Esophagus muscularis mucosa (tissue), 4 donors: ENCODE data around the gene SLC35B2. TPM values are rescaled to one million over a fixed set of nuclear protein-coding genes. Genes with fewer than 3 reads are reported as not detected.

Experiments used
- DNase-seq: peaks from one replicate; pipeline ENCODE4 v3.0.0-alpha.2; 2017; ENCODE audit errors: extremely low spot score
- H3K27ac ChIP-seq, 4 donors: fragments of 200-600 bp; sonication (generic); replicated peaks in 1 of 4; 1 replicate in 3 of 4; 2 replicates in 1 of 4; pipeline ENCODE4 v1.5.1; 2016 to 2019; ENCODE audit warnings: mild to moderate bottlenecking in 1 of 4
- H3K27me3 ChIP-seq, 4 donors: fragments of 200-600 bp; sonication (generic); one replicate each; pipeline versions ENCODE4 v1.5.1 to v1.6.0; 2016 to 2019
- H3K36me3 ChIP-seq, 4 donors: fragments of 200-600 bp; sonication (generic); one replicate each; pipeline ENCODE4 v1.5.1; 2016 to 2019
- H3K4me1 ChIP-seq, 4 donors: fragments of 200-600 bp; sonication (generic); one replicate each; pipeline ENCODE4 v1.5.1; 2016 to 2019
- H3K4me3 ChIP-seq, 4 donors: fragments of 200-600 bp; sonication (generic); 1 replicate in 2 of 4; 2 replicates in 2 of 4; pipeline ENCODE4 v1.5.1; 2016 to 2019; ENCODE audit warnings: mild to moderate bottlenecking in 4 of 4, moderate library complexity in 1 of 4
- H3K9me3 ChIP-seq, 4 donors: fragments of 200-600 bp; sonication (generic); 1 replicate in 3 of 4; 2 replicates in 1 of 4; pipeline ENCODE4 v1.5.1; 2016 to 2019
- CTCF ChIP-seq, 3 experiments: fragments of 200-600 bp in 2 of 3; fragments of 450-650 bp in 1 of 3; sonication (generic) in 2 of 3; IDR thresholded peaks; one replicate each; pipeline ENCODE4 v1.5.1; 2017 to 2019; ENCODE audit warnings: antibody characterized with exemption in 3 of 3, mild to moderate bottlenecking in 2 of 3, moderate library complexity in 1 of 3
- EP300 ChIP-seq: sonication (generic); formaldehyde crosslinking; IDR thresholded peaks from one replicate; pipeline ENCODE4 v1.6.1; 2017; ENCODE audit warnings: antibody characterized with exemption
- POLR2A ChIP-seq: fragments of 450-650 bp; IDR thresholded peaks from one replicate; pipeline ENCODE4 v1.6.1; 2017; ENCODE audit warnings: antibody characterized with exemption, moderate library complexity, mild to moderate bottlenecking, low read depth
- POLR2AphosphoS5 ChIP-seq, 2 donors: sonication (generic); formaldehyde crosslinking; IDR thresholded peaks; one replicate each; pipeline ENCODE4 v1.6.1; 2017; ENCODE audit warnings: antibody characterized with exemption in 2 of 2
- WGBS: methylation state at CpG from one replicate; pipeline ENCODE4 v1.1.5; 2018; 5-methylcytosine and 5-hydroxymethylcytosine counted together
- intact Hi-C: fragments of 100-400 bp; cut with DNase I; formaldehyde crosslinking; loops from one replicate; pipeline ENCODE4 v1.15.1; 2023
- total RNA-seq, 4 donors: library from RNA; depleted of rRNA; stranded (reverse); fragments of >200 nt; gene quantifications; one replicate each; pipeline versions ENCODE4 v1.1.0 to v1.2.1, GENCODE V29; 2016

Gene SLC35B2
- total RNA-seq, 4 donors from 2014 or later, result 22.8 to 37.9 (median 32.6) TPM

DNA sequence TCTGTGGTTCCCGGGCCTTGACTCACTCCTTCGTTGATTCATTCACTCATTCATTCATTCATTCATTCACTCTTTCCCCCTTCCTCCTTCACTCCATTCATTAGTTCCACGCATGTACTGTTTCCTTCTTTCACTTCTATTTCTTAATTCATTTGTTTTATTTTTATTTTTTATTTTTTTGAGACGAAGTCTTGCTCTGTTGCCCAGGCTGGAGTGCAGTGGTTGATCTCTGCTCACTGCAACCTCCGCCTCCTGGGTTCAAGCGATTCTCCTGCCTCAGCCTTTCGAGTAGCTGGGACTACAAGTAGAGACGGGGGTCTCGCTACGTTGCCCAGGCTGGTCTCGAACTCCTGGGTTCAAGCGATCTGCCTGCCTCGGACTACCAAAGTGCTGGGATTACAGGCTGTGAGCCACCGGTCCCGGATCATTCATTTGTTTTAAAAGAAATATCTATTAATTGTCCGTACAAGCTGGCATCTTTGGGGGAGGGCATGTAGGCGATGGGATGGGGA, 8.4 kb upstream of the SLC35B2 start:
- H3K36me3 ChIP-seq, result peaks cover 0 to 6% (median 0%) of the 10 kb centered on the region in 4 donors
- intact Hi-C loops, result no loop called here
- peak overlapping the region; percentile 85 to 90 (median 86) for H3K27ac ChIP-seq
- TF ChIP-seq POLR2AphosphoS5 (IDR thresholded peaks at IDR 0.05), result no peak
- no peak for TF ChIP-seq EP300
- no peak for TF ChIP-seq POLR2A
- no peak for TF ChIP-seq CTCF (IDR thresholded peaks at IDR 0.05)
- H3K27me3 ChIP-seq, result peaks cover 4 to 29% (median 15%) of the 10 kb centered on the region in 4 donors
- no peaks in the 10 kb centered on the region for H3K9me3 ChIP-seq
- 65% methylated on average over 17 of the region's 17 CpGs for WGBS
- no peak for DNase-seq
- H3K4me1 ChIP-seq, result peaks cover 26 to 52% (median 40%) of the 10 kb centered on the region in 4 donors
- peak overlapping the region; percentile 75 to 86 (median 80) for H3K4me3 ChIP-seq

DNA sequence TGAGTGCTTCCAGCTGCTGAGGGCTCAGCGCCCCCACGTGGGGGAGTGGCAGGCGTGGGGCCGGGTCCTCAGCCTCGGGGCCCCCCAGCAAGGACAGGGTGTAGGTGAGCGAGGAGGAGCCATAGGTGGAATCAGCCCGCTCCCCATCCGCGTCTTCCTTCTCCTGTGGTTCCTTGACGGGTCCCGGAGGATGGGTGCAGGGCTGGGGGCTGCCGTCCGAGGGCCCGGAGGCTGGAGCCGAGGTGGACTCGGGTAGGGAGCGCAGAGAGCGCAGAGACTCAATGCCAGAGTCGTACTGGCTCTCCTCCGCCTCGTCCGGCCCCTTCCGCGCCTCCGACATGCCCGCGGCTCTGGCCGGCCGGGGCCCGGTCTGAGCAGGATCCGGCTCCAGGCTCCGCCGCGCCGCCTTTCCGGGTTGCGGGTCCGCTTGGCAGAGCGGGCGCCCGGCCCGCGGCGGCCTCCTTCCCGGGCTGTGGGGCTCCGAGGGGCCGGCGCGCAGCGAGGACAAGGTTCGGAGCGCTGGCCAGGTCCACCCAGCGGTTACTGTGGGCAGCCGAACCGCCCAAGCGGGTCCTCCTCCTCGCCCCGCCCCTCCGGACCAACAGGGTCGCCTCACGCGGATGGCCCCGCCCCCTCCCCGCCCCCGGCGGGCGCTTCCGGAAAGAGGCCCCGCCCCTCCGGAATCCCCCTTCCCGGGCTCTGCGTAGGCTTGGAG, 7.8 kb upstream of the SLC35B2 start, which contains the start of gene NFKBIE:
NFKBIE (minus strand) TSS at position 545 of the 715 bp plus-strand sequence; CDS start at position 340, 205 bp downstream.
- intact Hi-C loops, result no loop called here
- under 1% methylated on average over 67 of the region's 72 CpGs for WGBS
- Histone ChIP-seq H3K4me3 (peak within 1 kb of the TSS; percentile 75 to 86 (median 80)), H3K9me3 (no peaks in the 10 kb centered on the region), H3K27me3 (peaks cover 4 to 23% (median 11%) of the 10 kb centered on the region in 4 donors), H3K27ac (peak within 1 kb of the TSS; percentile 85 to 90 (median 86)), H3K36me3 (peaks cover 0 to 8% (median under 1%) of the 10 kb centered on the region in 4 donors), H3K4me1 (peaks cover 23 to 46% (median 35%) of the 10 kb centered on the region in 4 donors)
- peak in 2 of 3 experiments; percentile 20 to 22 for TF ChIP-seq CTCF (IDR thresholded peaks at IDR 0.05)
- TF ChIP-seq POLR2A, result peak; percentile 62
- TF ChIP-seq POLR2AphosphoS5 (IDR thresholded peaks at IDR 0.05), result peak; percentile 78 to 89
- TF ChIP-seq EP300, result no peak
- peak; percentile 98 for DNase-seq

GRCh38 chr6:44264154-44265006, 7.1 kb upstream of the SLC35B2 start:
- TF ChIP-seq CTCF (IDR thresholded peaks at IDR 0.05) (no peak), POLR2A (no peak), POLR2AphosphoS5 (IDR thresholded peaks at IDR 0.05) (no peak), EP300 (no peak)
- Histone ChIP-seq H3K4me3 (peak overlapping the region; percentile 75 to 86 (median 80)), H3K4me1 (peaks cover 21 to 44% (median 33%) of the 10 kb centered on the region in 4 donors), H3K9me3 (no peaks in the 10 kb centered on the region), H3K36me3 (peaks cover 0 to 16% (median 4%) of the 10 kb centered on the region in 4 donors), H3K27ac (peak overlapping the region; percentile 85 to 90 (median 86)), H3K27me3 (peaks cover 4 to 16% (median 6%) of the 10 kb centered on the region in 4 donors)
- intact Hi-C loops, result no loop called here
- WGBS, result 7% methylated on average over 10 of the region's 13 CpGs
- no peak for DNase-seq

DNA sequence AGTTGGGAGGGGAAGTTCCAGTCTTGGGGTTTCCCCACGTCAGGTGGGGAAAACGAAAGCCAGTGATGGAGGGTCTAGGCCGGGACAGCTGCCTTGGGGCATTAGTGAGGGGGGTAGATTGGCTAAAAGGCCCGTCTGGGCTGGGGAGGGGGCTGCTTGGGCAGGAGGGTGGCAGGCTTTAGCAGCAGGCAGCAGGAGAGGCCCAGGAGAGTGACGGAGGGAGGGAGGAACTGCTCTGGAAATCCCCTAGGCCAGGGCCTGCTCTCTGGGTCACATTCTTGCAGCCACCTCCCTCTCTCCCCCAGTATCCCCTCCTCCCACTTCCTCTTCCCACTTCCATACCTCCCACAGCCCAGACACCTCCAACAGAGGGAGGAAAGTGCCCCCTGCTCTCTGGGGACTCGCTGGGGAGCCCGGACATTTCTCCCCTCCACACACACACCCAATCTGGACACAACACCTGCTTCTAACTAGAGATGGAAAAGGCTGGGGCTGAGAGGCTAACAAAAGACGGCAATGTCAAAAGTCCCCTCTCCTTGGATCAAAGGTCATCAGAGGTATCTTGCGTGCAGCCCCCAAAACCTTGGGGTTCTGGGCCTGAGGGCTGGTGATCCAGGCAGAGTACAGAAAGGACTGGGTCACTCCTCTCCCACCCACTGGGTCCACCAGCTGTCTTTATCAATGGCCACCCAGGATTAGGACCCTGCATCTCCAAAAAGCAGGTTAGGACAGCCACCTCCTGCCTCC, 6.2 kb upstream of the SLC35B2 start:
- Histone ChIP-seq H3K4me3 (peak overlapping the region; percentile 75 to 86 (median 80)), H3K36me3 (peaks cover 0 to 25% (median 9%) of the 10 kb centered on the region in 4 donors), H3K4me1 (peaks cover 21 to 44% (median 33%) of the 10 kb centered on the region in 4 donors), H3K27ac (peak overlapping the region in 1 of 4 donors; percentile 87), H3K27me3 (peaks cover 0 to 8% (median under 1%) of the 10 kb centered on the region in 4 donors), H3K9me3 (no peaks in the 10 kb centered on the region)
- TF ChIP-seq POLR2AphosphoS5 (IDR thresholded peaks at IDR 0.05) (no peak), POLR2A (no peak), CTCF (IDR thresholded peaks at IDR 0.05) (no peak), EP300 (no peak)
- 55% methylated on average over 9 of the region's 9 CpGs for whole genome bisulfite sequencing
- no peak for DNase-seq
- intact Hi-C loops, result no loop called here
